ENCODE data around the gene QRSL1.
"Not testable (repeated sequence)": the region's sequence is repeated elsewhere in the genome, so short reads cannot be mapped to it uniquely, and the experiment has no call there.

GRCh38 chr6:106588937-106589336 lies 40.4 kb upstream of the QRSL1 start:
- not testable (repeated sequence) for TF ChIP-seq SUZ12, PKNOX1 (IDR thresholded peaks at IDR 0.05)
